ENCODE data around the gene ZNF438. TPM values are rescaled to one million over a fixed set of nuclear protein-coding genes. Genes with fewer than 3 reads are reported as not detected.
A peak's percentile ranks its signal among the peaks of the same experiment; 100 is the strongest.

ZNF438 gene
- total and polyA plus RNA-seq, 2 of the 13 experiments (the other 11 are each of a cell fraction or from before 2014, with no cell fraction given): 0.75 to 0.83 TPM

DNA sequence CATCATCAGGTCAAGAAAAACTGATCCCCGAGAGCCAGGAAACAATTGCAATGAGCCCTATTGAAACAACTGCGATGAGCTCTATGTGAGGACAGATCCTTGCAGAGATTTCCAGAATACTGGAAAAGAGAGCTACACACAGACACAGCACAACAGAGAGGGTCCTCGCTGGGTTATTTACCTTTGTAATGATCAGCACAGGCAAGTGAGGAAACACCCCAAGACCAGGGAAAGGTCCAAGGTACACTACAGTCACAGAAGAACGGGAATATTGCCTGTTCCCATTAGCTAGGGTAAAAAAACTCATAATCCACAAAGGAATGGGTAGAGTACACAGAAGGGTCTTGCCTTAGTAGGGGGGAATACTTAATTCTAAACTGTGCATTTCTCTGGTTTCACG, 152.7 kb downstream of the ZNF438 start:
- Histone ChIP-seq H3K27me3 (ENCODE audit: control insufficient read depth in 1 of 2, insufficient read depth in 2 of 2, low read length in 2 of 2) (no peaks in the 10 kb centered on the region), H3K79me2 (ENCODE audit: insufficient read depth, low read length) (no peaks in the 10 kb centered on the region), H3K4me3 (replicated peaks in 1 of 3; ENCODE audit: insufficient read depth in 1 of 3, low read depth in 2 of 3, low read length in 3 of 3) (no peak overlapping the region), H3K27ac (ENCODE audit: extremely low read length, insufficient read depth, low read length) (no peak overlapping the region), H3K9me3 (ENCODE audit: low read length) (no peaks in the 10 kb centered on the region), H4K20me1 (ENCODE audit: insufficient read depth, low read length) (no peaks in the 10 kb centered on the region), H3K4me2 (ENCODE audit: low read depth, low read length) (no peak overlapping the region), H2AFZ (ENCODE audit: low read length) (no peak overlapping the region), H3K9ac (ENCODE audit: insufficient read depth, low read depth, low read length) (no peak overlapping the region), H3K4me1 (ENCODE audit: insufficient read depth, low read length) (no peaks in the 10 kb centered on the region), H3K36me3 (replicated peaks in 1 of 2; ENCODE audit: control insufficient read depth in 1 of 2, insufficient read depth in 2 of 2, low read length in 2 of 2) (no peaks in the 10 kb centered on the region)
- no TSS peak for BruUV-seq (replicated peaks)
- in situ Hi-C loops (cut with HindIII; ENCODE audit: extremely low pct_ligation_motif_present, low pct_unique_long_range_greater_than_20kb) (no loop called here), intact Hi-C loops (cut with micrococcal nuclease; ENCODE audit: unreplicated experiment) (no loop called here)
- POLR2A ChIA-PET: no interaction called here
- FAIRE-seq (no peak), DNase-seq (ENCODE audit: low spot score) (no peak), ATAC-seq (no peak)
- 51% methylated on average over 5 of the region's 5 CpGs for WGBS (ENCODE audit: low lambda C conversion rate)
- TF ChIP-seq RBAK (CRISPR knock-in tag; IDR thresholded peaks at IDR 0.05): peak; percentile 90
- TF ChIP-seq, protein P1, sequence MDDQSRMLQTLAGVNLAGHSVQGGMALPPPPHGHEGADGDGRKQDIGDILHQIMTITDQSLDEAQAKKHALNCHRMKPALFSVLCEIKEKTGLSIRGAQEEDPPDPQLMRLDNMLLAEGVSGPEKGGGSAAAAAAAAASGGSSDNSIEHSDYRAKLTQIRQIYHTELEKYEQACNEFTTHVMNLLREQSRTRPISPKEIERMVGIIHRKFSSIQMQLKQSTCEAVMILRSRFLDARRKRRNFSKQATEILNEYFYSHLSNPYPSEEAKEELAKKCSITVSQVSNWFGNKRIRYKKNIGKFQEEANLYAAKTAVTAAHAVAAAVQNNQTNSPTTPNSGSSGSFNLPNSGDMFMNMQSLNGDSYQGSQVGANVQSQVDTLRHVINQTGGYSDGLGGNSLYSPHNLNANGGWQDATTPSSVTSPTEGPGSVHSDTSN (CRISPR knock-in tag; IDR thresholded peaks at IDR 0.05; ENCODE audit: borderline replicate concordance): no peak
- no peak for TF ChIP-seq MTA1 (CRISPR knock-in tag; IDR thresholded peaks at IDR 0.05; ENCODE audit: borderline replicate concordance)
- no peak for TF ChIP-seq RFXANK (CRISPR knock-in tag; IDR thresholded peaks at IDR 0.05)
- TF ChIP-seq RFX3 (CRISPR knock-in tag; IDR thresholded peaks at IDR 0.05): no peak
- no peak for TF ChIP-seq NFIC (IDR thresholded peaks at IDR 0.05; ENCODE audit: low read length)
- TF ChIP-seq, protein P2, sequence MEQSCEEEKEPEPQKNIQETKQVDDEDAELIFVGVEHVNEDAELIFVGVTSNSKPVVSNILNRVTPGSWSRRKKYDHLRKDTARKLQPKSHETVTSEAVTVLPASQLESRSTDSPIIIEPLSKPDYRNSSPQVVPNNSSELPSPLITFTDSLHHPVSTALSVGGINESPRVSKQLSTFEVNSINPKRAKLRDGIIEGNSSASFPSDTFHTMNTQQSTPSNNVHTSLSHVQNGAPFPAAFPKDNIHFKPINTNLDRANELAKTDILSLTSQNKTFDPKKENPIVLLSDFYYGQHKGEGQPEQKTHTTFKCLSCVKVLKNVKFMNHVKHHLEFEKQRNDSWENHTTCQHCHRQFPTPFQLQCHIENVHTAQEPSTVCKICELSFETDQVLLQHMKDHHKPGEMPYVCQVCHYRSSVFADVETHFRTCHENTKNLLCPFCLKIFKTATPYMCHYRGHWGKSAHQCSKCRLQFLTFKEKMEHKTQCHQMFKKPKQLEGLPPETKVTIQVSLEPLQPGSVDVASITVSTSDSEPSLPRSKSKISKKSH (CRISPR knock-in tag; IDR thresholded peaks at IDR 0.05; ENCODE audit: borderline replicate concordance): no peak
- CTCF ChIA-PET (ENCODE audit: low intra/inter-chr PET ratio, low total read pairs): no interaction called here

DNA sequence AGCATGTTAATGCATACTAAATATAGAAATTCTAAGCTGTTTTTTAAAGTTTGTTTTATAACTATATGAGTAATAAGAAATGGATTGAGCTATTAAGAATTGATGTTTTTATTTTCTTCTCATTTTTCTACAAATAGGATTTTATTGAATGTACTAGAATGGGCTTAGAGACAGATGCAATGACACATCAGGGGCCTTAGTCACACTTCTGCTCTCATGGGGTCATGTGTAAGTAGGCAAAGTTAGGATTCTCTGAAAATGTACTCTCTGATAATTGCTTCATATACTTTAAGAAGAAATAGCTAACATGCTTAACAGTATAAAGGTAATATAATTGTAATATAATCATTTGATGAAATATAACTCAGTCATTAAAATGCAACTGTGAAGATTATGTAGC, 154.6 kb downstream of the ZNF438 start:
- ChIA-PET CTCF (ENCODE audit: low intra/inter-chr PET ratio, low total read pairs) (no interaction called here), POLR2A (no interaction called here)
- in situ Hi-C loops (cut with HindIII; ENCODE audit: extremely low pct_ligation_motif_present, low pct_unique_long_range_greater_than_20kb) (no loop called here), intact Hi-C loops (cut with micrococcal nuclease; ENCODE audit: unreplicated experiment) (no loop called here)
- no peaks in the 10 kb centered on the region for H3K4me1 ChIP-seq (ENCODE audit: insufficient read depth, low read length)
- H3K27ac ChIP-seq (ENCODE audit: extremely low read length, insufficient read depth, low read length): no peak overlapping the region
- no peaks in the 10 kb centered on the region for H3K9me3 ChIP-seq (ENCODE audit: low read length)
- no peaks in the 10 kb centered on the region for H3K79me2 ChIP-seq (ENCODE audit: insufficient read depth, low read length)
- no peak for ATAC-seq
- no peaks in the 10 kb centered on the region for H4K20me1 ChIP-seq (ENCODE audit: insufficient read depth, low read length)
- no peak overlapping the region for H3K9ac ChIP-seq (ENCODE audit: insufficient read depth, low read depth, low read length)
- H3K4me2 ChIP-seq (ENCODE audit: low read depth, low read length): no peak overlapping the region
- no peaks in the 10 kb centered on the region for H3K27me3 ChIP-seq (ENCODE audit: control insufficient read depth in 1 of 2, insufficient read depth in 2 of 2, low read length in 2 of 2)
- H3K36me3 ChIP-seq (replicated peaks in 1 of 2; ENCODE audit: control insufficient read depth in 1 of 2, insufficient read depth in 2 of 2, low read length in 2 of 2): no peaks in the 10 kb centered on the region
- BruUV-seq (replicated peaks): no TSS peak
- H3K4me3 ChIP-seq (replicated peaks in 1 of 3; ENCODE audit: insufficient read depth in 1 of 3, low read depth in 2 of 3, low read length in 3 of 3): no peak overlapping the region
- no peak overlapping the region for H2AFZ ChIP-seq (ENCODE audit: low read length)
- no peak for FAIRE-seq
- DNase-seq (ENCODE audit: low spot score): no peak
- TF ChIP-seq, protein P3, sequence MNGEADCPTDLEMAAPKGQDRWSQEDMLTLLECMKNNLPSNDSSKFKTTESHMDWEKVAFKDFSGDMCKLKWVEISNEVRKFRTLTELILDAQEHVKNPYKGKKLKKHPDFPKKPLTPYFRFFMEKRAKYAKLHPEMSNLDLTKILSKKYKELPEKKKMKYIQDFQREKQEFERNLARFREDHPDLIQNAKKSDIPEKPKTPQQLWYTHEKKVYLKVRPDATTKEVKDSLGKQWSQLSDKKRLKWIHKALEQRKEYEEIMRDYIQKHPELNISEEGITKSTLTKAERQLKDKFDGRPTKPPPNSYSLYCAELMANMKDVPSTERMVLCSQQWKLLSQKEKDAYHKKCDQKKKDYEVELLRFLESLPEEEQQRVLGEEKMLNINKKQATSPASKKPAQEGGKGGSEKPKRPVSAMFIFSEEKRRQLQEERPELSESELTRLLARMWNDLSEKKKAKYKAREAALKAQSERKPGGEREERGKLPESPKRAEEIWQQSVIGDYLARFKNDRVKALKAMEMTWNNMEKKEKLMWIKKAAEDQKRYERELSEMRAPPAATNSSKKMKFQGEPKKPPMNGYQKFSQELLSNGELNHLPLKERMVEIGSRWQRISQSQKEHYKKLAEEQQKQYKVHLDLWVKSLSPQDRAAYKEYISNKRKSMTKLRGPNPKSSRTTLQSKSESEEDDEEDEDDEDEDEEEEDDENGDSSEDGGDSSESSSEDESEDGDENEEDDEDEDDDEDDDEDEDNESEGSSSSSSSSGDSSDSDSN (CRISPR knock-in tag; IDR thresholded peaks at IDR 0.05): no peak
- TF ChIP-seq ZNF207 (IDR thresholded peaks at IDR 0.05; ENCODE audit: borderline replicate concordance): no peak
- no peak for TF ChIP-seq HMGA1 (CRISPR knock-in tag; conservative IDR thresholded peaks at IDR 0.05)
- no peak for TF ChIP-seq PTBP1 (IDR thresholded peaks at IDR 0.05; ENCODE audit: low read depth, low read length, poor library complexity, severe bottlenecking)
- no peak for TF ChIP-seq ZFP41 (CRISPR knock-in tag; IDR thresholded peaks at IDR 0.05; ENCODE audit: borderline replicate concordance)
- no peak for TF ChIP-seq ZNF441 (CRISPR knock-in tag; IDR thresholded peaks at IDR 0.05; ENCODE audit: borderline replicate concordance)
- no peak for TF ChIP-seq ZBTB21 (CRISPR knock-in tag; IDR thresholded peaks at IDR 0.05)
- TF ChIP-seq ETV5 (CRISPR knock-in tag; IDR thresholded peaks at IDR 0.05; ENCODE audit: borderline replicate concordance): no peak
- no peak for TF ChIP-seq PITX1 (CRISPR knock-in tag; IDR thresholded peaks at IDR 0.05)
- no peak for TF ChIP-seq NCOR1 (IDR thresholded peaks at IDR 0.05; ENCODE audit: borderline replicate concordance, low read length)

All from HepG2 (cell line).